ENCODE results near the gene KCNJ18. TPM values are rescaled to one million over a fixed set of nuclear protein-coding genes. Genes with fewer than 3 reads are reported as not detected.
"Not testable (repeated sequence)": the region's sequence is repeated elsewhere in the genome, so short reads cannot be mapped to it uniquely, and the experiment has no call there.

KCNJ18 gene
- total and polyA plus RNA-seq, 2 experiments from 2014 or later, result not detected

GRCh38 chr17:21697508-21697860 lies 5.2 kb downstream of the KCNJ18 start:
- H3K9me3 ChIP-seq (ENCODE audit: low read depth); H4K20me1 ChIP-seq (ENCODE audit: insufficient read depth, poor library complexity, severe bottlenecking); H3K4me1 ChIP-seq (ENCODE audit: insufficient read depth); H3K9me2 ChIP-seq (replicated peaks; ENCODE audit: insufficient read depth); H3K4me3 ChIP-seq; H2AFZ ChIP-seq; H3K36me3 ChIP-seq (replicated peaks; ENCODE audit: insufficient read depth, low read depth); H3K4me2 ChIP-seq; H3K27me3 ChIP-seq; H3K27ac ChIP-seq; DNase-seq (ENCODE audit: low spot score); H3K79me2 ChIP-seq: not testable (repeated sequence)
- 0% methylated on average over 1 of the region's 1 CpG for WGBS (ENCODE audit: low lambda C conversion rate, missing lambda C conversion rate)

- not testable (repeated sequence) for H3K9me2 ChIP-seq (replicated peaks; ENCODE audit: insufficient read depth); H3K9me3 ChIP-seq (ENCODE audit: low read depth); DNase-seq (ENCODE audit: low spot score); H3K27me3 ChIP-seq; H2AFZ ChIP-seq; H3K4me3 ChIP-seq; H3K4me2 ChIP-seq; H3K79me2 ChIP-seq; H4K20me1 ChIP-seq (ENCODE audit: insufficient read depth, poor library complexity, severe bottlenecking); H3K27ac ChIP-seq; H3K36me3 ChIP-seq (replicated peaks; ENCODE audit: insufficient read depth, low read depth); H3K4me1 ChIP-seq (ENCODE audit: insufficient read depth)
- WGBS (ENCODE audit: low lambda C conversion rate, missing lambda C conversion rate), result 67% methylated on average over 18 of the region's 20 CpGs
Measured at GRCh38 chr17:21698437-21699075, 6.2 kb downstream of the KCNJ18 start.

GRCh38 chr17:21699124-21699523 lies 6.8 kb downstream of the KCNJ18 start:
- H3K9me3 ChIP-seq (ENCODE audit: low read depth); H4K20me1 ChIP-seq (ENCODE audit: insufficient read depth, poor library complexity, severe bottlenecking); H3K27ac ChIP-seq; H3K79me2 ChIP-seq; H3K4me2 ChIP-seq; H3K27me3 ChIP-seq; H2AFZ ChIP-seq; H3K4me1 ChIP-seq (ENCODE audit: insufficient read depth); H3K4me3 ChIP-seq; DNase-seq (ENCODE audit: low spot score); H3K9me2 ChIP-seq (replicated peaks; ENCODE audit: insufficient read depth); H3K36me3 ChIP-seq (replicated peaks; ENCODE audit: insufficient read depth, low read depth): not testable (repeated sequence)
- WGBS (ENCODE audit: low lambda C conversion rate, missing lambda C conversion rate), result 70% methylated on average over 4 of the region's 4 CpGs

GRCh38 chr17:21699573-21700236 lies 7.4 kb downstream of the KCNJ18 start:
- not testable (repeated sequence) for H3K27ac ChIP-seq; H3K4me3 ChIP-seq; DNase-seq (ENCODE audit: low spot score); H4K20me1 ChIP-seq (ENCODE audit: insufficient read depth, poor library complexity, severe bottlenecking); H3K4me2 ChIP-seq; H3K9me2 ChIP-seq (replicated peaks; ENCODE audit: insufficient read depth); H3K36me3 ChIP-seq (replicated peaks; ENCODE audit: insufficient read depth, low read depth); H2AFZ ChIP-seq; H3K9me3 ChIP-seq (ENCODE audit: low read depth); H3K4me1 ChIP-seq (ENCODE audit: insufficient read depth); H3K79me2 ChIP-seq; H3K27me3 ChIP-seq
- 73% methylated on average over 16 of the region's 16 CpGs for WGBS (ENCODE audit: low lambda C conversion rate, missing lambda C conversion rate)

- H2AFZ ChIP-seq; H3K4me3 ChIP-seq; H4K20me1 ChIP-seq (ENCODE audit: insufficient read depth, poor library complexity, severe bottlenecking); H3K27ac ChIP-seq; H3K9me2 ChIP-seq (replicated peaks; ENCODE audit: insufficient read depth); H3K79me2 ChIP-seq; H3K27me3 ChIP-seq; DNase-seq (ENCODE audit: low spot score); H3K4me2 ChIP-seq; H3K4me1 ChIP-seq (ENCODE audit: insufficient read depth); H3K9me3 ChIP-seq (ENCODE audit: low read depth); H3K36me3 ChIP-seq (replicated peaks; ENCODE audit: insufficient read depth, low read depth): not testable (repeated sequence)
- 56% methylated on average over 2 of the region's 6 CpGs for WGBS (ENCODE audit: low lambda C conversion rate, missing lambda C conversion rate)
Measured at GRCh38 chr17:21701090-21701489, 8.8 kb downstream of the KCNJ18 start.

- not testable (repeated sequence) for H3K36me3 ChIP-seq (replicated peaks; ENCODE audit: insufficient read depth, low read depth); H3K79me2 ChIP-seq; DNase-seq (ENCODE audit: low spot score); H2AFZ ChIP-seq; H3K27me3 ChIP-seq; H3K4me2 ChIP-seq; H3K4me3 ChIP-seq; H4K20me1 ChIP-seq (ENCODE audit: insufficient read depth, poor library complexity, severe bottlenecking); H3K27ac ChIP-seq; H3K9me2 ChIP-seq (replicated peaks; ENCODE audit: insufficient read depth); H3K9me3 ChIP-seq (ENCODE audit: low read depth); H3K4me1 ChIP-seq (ENCODE audit: insufficient read depth)
- WGBS (ENCODE audit: low lambda C conversion rate, missing lambda C conversion rate), result 57% methylated on average over 7 of the region's 8 CpGs
Measured at GRCh38 chr17:21702029-21702428, 9.7 kb downstream of the KCNJ18 start.

- not testable (repeated sequence) for H3K27ac ChIP-seq; H3K9me2 ChIP-seq (replicated peaks; ENCODE audit: insufficient read depth); H3K36me3 ChIP-seq (replicated peaks; ENCODE audit: insufficient read depth, low read depth); DNase-seq (ENCODE audit: low spot score); H3K4me3 ChIP-seq; H3K27me3 ChIP-seq; H3K4me1 ChIP-seq (ENCODE audit: insufficient read depth); H2AFZ ChIP-seq; H4K20me1 ChIP-seq (ENCODE audit: insufficient read depth, poor library complexity, severe bottlenecking); H3K4me2 ChIP-seq; H3K79me2 ChIP-seq; H3K9me3 ChIP-seq (ENCODE audit: low read depth)
- 84% methylated on average over 8 of the region's 22 CpGs for WGBS (ENCODE audit: low lambda C conversion rate, missing lambda C conversion rate)
Measured at GRCh38 chr17:21702521-21702920, 10.2 kb downstream of the KCNJ18 start.

GRCh38 chr17:21702940-21703640 lies 10.8 kb downstream of the KCNJ18 start:
- H4K20me1 ChIP-seq (ENCODE audit: insufficient read depth, poor library complexity, severe bottlenecking); H3K36me3 ChIP-seq (replicated peaks; ENCODE audit: insufficient read depth, low read depth); H3K27me3 ChIP-seq; H3K9me2 ChIP-seq (replicated peaks; ENCODE audit: insufficient read depth); H3K4me1 ChIP-seq (ENCODE audit: insufficient read depth); H3K4me2 ChIP-seq; H3K4me3 ChIP-seq; H2AFZ ChIP-seq; H3K27ac ChIP-seq; DNase-seq (ENCODE audit: low spot score); H3K9me3 ChIP-seq (ENCODE audit: low read depth); H3K79me2 ChIP-seq: not testable (repeated sequence)
- WGBS (ENCODE audit: low lambda C conversion rate, missing lambda C conversion rate), result 83% methylated on average over 38 of the region's 51 CpGs
